ENCODE results near the gene RMDN2. TPM values are rescaled to one million over a fixed set of nuclear protein-coding genes. Genes with fewer than 3 reads are reported as not detected.
"Not testable (repeated sequence)": the region's sequence is repeated elsewhere in the genome, so short reads cannot be mapped to it uniquely, and the experiment has no call there.

The RMDN2 gene
- polyA plus RNA-seq, 4 donors = 5.1 to 26.0 (median 8.4) TPM

DNA sequence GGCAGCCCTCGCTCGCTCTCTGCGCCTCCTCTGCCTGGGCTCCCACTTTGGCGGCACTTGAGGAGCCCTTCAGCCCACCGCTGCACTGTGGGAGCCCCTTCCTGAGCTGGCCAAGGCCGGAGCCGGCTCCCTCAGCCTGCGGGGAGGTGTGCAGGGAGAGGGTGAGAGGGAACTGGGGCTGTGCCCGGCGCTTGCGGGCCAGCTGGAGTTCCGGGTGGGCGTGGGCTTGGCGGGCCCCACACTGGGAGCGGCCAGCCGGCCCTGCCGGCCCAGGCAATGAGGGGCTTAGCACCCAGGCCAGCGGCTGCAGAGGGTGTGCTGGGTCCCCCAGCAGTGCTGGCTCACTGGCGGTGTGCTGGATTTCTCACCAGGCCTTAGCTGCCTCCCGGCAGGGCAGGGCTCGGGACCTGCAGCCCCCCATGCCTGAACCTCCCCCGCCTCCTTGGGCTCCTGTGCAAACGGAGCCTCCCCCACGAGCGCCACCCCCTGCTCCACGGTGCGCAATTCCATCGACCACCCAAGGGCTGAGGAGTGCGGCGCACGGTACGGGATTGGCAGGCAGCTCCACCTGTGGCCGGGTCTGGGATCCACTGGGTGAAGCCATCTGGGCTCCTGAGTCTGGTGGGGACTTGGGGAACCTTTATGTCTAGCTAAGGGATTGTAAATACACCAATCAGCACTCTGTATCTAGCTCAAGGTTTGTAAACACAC lies 95.4 kb downstream of the RMDN2 start:
- H3K4me3 ChIP-seq (ENCODE audit: low read depth in 1 of 3, low read length in 3 of 3); FAIRE-seq; H3K27ac ChIP-seq (ENCODE audit: low read depth in 1 of 3, low read length in 2 of 3); DNase-seq; H3K4me1 ChIP-seq (ENCODE audit: control insufficient read depth in 3 of 3, insufficient read depth in 2 of 3, low read depth in 1 of 3, low read length in 2 of 3); H3K27me3 ChIP-seq (ENCODE audit: control insufficient read depth in 3 of 3, insufficient read depth in 3 of 3, low read length in 3 of 3); H3K9me3 ChIP-seq (ENCODE audit: control insufficient read depth in 2 of 2, insufficient read depth in 1 of 2, low read depth in 1 of 2, low read length in 1 of 2); H3K36me3 ChIP-seq (ENCODE audit: control insufficient read depth in 3 of 3, insufficient read depth in 2 of 3, low read depth in 1 of 3, low read length in 3 of 3): not testable (repeated sequence)
- 97 to 98% (median 98%) methylated on average over 27 to 33 of the region's 33 CpGs for WGBS, 3 donors

GRCh38 chr2:38021589-38021988 lies 96.5 kb downstream of the RMDN2 start:
- WGBS, 3 donors = 89 to 96% (median 95%) methylated on average over 9 of the region's 9 CpGs
- no peak overlapping the region for H3K4me3 ChIP-seq (ENCODE audit: low read depth in 1 of 3, low read length in 3 of 3)
- no peaks in the 10 kb centered on the region for H3K4me1 ChIP-seq (ENCODE audit: control insufficient read depth in 3 of 3, insufficient read depth in 2 of 3, low read depth in 1 of 3, low read length in 2 of 3)
- FAIRE-seq (no peak), DNase-seq (no peak)
- H3K27me3 ChIP-seq (ENCODE audit: control insufficient read depth in 3 of 3, insufficient read depth in 3 of 3, low read length in 3 of 3) = no peaks in the 10 kb centered on the region
- H3K36me3 ChIP-seq (ENCODE audit: control insufficient read depth in 3 of 3, insufficient read depth in 2 of 3, low read depth in 1 of 3, low read length in 3 of 3) = peaks cover 0 to 4% (median 0%) of the 10 kb centered on the region in 3 donors
- no peaks in the 10 kb centered on the region for H3K9me3 ChIP-seq (ENCODE audit: control insufficient read depth in 2 of 2, insufficient read depth in 1 of 2, low read depth in 1 of 2, low read length in 1 of 2)
- no peak overlapping the region for H3K27ac ChIP-seq (ENCODE audit: low read depth in 1 of 3, low read length in 2 of 3)

- H3K4me3 ChIP-seq (ENCODE audit: low read depth in 1 of 3, low read length in 3 of 3) = no peak overlapping the region
- no peak for DNase-seq
- no peaks in the 10 kb centered on the region for H3K36me3 ChIP-seq (ENCODE audit: control insufficient read depth in 3 of 3, insufficient read depth in 2 of 3, low read depth in 1 of 3, low read length in 3 of 3)
- FAIRE-seq = no peak
- no peaks in the 10 kb centered on the region for H3K9me3 ChIP-seq (ENCODE audit: control insufficient read depth in 2 of 2, insufficient read depth in 1 of 2, low read depth in 1 of 2, low read length in 1 of 2)
- 79 to 85% (median 84%) methylated on average over 2 of the region's 2 CpGs for WGBS, 3 donors
- no peaks in the 10 kb centered on the region for H3K27me3 ChIP-seq (ENCODE audit: control insufficient read depth in 3 of 3, insufficient read depth in 3 of 3, low read length in 3 of 3)
- H3K4me1 ChIP-seq (ENCODE audit: control insufficient read depth in 3 of 3, insufficient read depth in 2 of 3, low read depth in 1 of 3, low read length in 2 of 3) = no peaks in the 10 kb centered on the region
- H3K27ac ChIP-seq (ENCODE audit: low read depth in 1 of 3, low read length in 2 of 3) = no peak overlapping the region
Measured at GRCh38 chr2:38026846-38027245, 101.8 kb downstream of the RMDN2 start.

DNA sequence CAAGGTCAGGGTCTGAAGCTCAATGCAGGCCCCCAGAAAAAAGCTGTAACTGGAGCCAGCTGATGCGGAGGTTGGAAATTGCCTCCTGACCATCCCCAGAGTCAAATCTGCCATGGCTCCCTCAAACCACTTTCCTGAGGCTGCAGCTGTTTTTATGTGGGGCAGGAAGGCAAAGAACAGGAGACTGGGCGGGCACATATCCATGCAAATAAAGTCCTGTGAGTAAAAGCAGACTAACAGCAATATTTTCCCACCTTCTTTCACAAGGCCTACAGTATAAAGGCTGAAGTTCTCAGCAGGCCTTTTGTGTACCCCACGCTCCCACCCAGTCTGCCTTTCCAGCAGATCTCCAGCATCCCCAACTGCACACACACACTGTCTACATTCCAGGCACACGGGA lies 103.7 kb downstream of the RMDN2 start:
- DNase-seq (no peak), FAIRE-seq (no peak)
- Histone ChIP-seq H3K36me3 (ENCODE audit: control insufficient read depth in 3 of 3, insufficient read depth in 2 of 3, low read depth in 1 of 3, low read length in 3 of 3) (no peaks in the 10 kb centered on the region), H3K27me3 (ENCODE audit: control insufficient read depth in 3 of 3, insufficient read depth in 3 of 3, low read length in 3 of 3) (no peaks in the 10 kb centered on the region), H3K4me3 (ENCODE audit: low read depth in 1 of 3, low read length in 3 of 3) (no peak overlapping the region), H3K9me3 (ENCODE audit: control insufficient read depth in 2 of 2, insufficient read depth in 1 of 2, low read depth in 1 of 2, low read length in 1 of 2) (no peaks in the 10 kb centered on the region), H3K27ac (ENCODE audit: low read depth in 1 of 3, low read length in 2 of 3) (no peak overlapping the region), H3K4me1 (ENCODE audit: control insufficient read depth in 3 of 3, insufficient read depth in 2 of 3, low read depth in 1 of 3, low read length in 2 of 3) (no peaks in the 10 kb centered on the region)
- WGBS, 3 donors = 91 to 93% (median 92%) methylated on average over 4 of the region's 4 CpGs

GRCh38 chr2:38029512-38029911 lies 104.4 kb downstream of the RMDN2 start:
- no peak overlapping the region for H3K27ac ChIP-seq (ENCODE audit: low read depth in 1 of 3, low read length in 2 of 3)
- no peak for DNase-seq
- WGBS, 3 donors = 77 to 82% (median 80%) methylated on average over 5 of the region's 5 CpGs
- no peaks in the 10 kb centered on the region for H3K27me3 ChIP-seq (ENCODE audit: control insufficient read depth in 3 of 3, insufficient read depth in 3 of 3, low read length in 3 of 3)
- no peaks in the 10 kb centered on the region for H3K36me3 ChIP-seq (ENCODE audit: control insufficient read depth in 3 of 3, insufficient read depth in 2 of 3, low read depth in 1 of 3, low read length in 3 of 3)
- no peak for FAIRE-seq
- no peak overlapping the region for H3K4me3 ChIP-seq (ENCODE audit: low read depth in 1 of 3, low read length in 3 of 3)
- H3K4me1 ChIP-seq (ENCODE audit: control insufficient read depth in 3 of 3, insufficient read depth in 2 of 3, low read depth in 1 of 3, low read length in 2 of 3) = no peaks in the 10 kb centered on the region
- H3K9me3 ChIP-seq (ENCODE audit: control insufficient read depth in 2 of 2, insufficient read depth in 1 of 2, low read depth in 1 of 2, low read length in 1 of 2) = no peaks in the 10 kb centered on the region

GRCh38 chr2:38030635-38031355 lies 105.7 kb downstream of the RMDN2 start:
- H3K9me3 ChIP-seq (ENCODE audit: control insufficient read depth in 2 of 2, insufficient read depth in 1 of 2, low read depth in 1 of 2, low read length in 1 of 2) = no peaks in the 10 kb centered on the region
- no peak for FAIRE-seq
- WGBS, 3 donors = 59 to 77% (median 70%) methylated on average over 1 of the region's 1 CpG

DNA sequence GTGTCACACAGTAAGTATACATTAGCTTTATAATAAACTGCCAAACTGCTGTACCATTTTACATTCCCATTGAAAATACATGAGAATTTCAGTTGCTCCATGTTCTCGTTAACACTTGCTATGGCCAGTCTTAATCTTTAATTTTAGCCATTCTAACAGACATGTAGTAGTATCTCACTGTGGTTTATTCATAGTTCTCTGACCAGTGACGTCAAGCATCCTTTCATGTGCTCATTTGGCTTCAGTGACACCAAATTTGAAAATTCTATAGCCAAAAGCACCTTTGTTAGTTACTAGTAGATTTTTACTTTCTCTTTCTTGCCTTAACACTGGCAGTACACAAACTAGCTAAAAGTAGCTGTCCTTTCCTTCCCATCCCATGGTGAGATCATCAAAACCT lies 107.9 kb downstream of the RMDN2 start:
- Histone ChIP-seq H3K4me1 (ENCODE audit: control insufficient read depth in 3 of 3, insufficient read depth in 2 of 3, low read depth in 1 of 3, low read length in 2 of 3) (no peaks in the 10 kb centered on the region), H3K27ac (ENCODE audit: low read depth in 1 of 3, low read length in 2 of 3) (no peak overlapping the region), H3K9me3 (ENCODE audit: control insufficient read depth in 2 of 2, insufficient read depth in 1 of 2, low read depth in 1 of 2, low read length in 1 of 2) (no peaks in the 10 kb centered on the region), H3K36me3 (ENCODE audit: control insufficient read depth in 3 of 3, insufficient read depth in 2 of 3, low read depth in 1 of 3, low read length in 3 of 3) (no peaks in the 10 kb centered on the region), H3K4me3 (ENCODE audit: low read depth in 1 of 3, low read length in 3 of 3) (no peak overlapping the region), H3K27me3 (ENCODE audit: control insufficient read depth in 3 of 3, insufficient read depth in 3 of 3, low read length in 3 of 3) (peaks cover 0 to 4% (median 0%) of the 10 kb centered on the region in 3 donors)
- WGBS, 3 donors = 79 to 97% (median 93%) methylated on average over 2 of the region's 2 CpGs
- DNase-seq = no peak
- FAIRE-seq = no peak

More at GRCh38 chr2:38030635-38031355, 105.7 kb downstream of the RMDN2 start:
- Histone ChIP-seq H3K27ac (ENCODE audit: low read depth in 1 of 3, low read length in 2 of 3) (no peak overlapping the region), H3K4me1 (ENCODE audit: control insufficient read depth in 3 of 3, insufficient read depth in 2 of 3, low read depth in 1 of 3, low read length in 2 of 3) (no peaks in the 10 kb centered on the region), H3K4me3 (ENCODE audit: low read depth in 1 of 3, low read length in 3 of 3) (no peak overlapping the region), H3K36me3 (ENCODE audit: control insufficient read depth in 3 of 3, insufficient read depth in 2 of 3, low read depth in 1 of 3, low read length in 3 of 3) (no peaks in the 10 kb centered on the region), H3K27me3 (ENCODE audit: control insufficient read depth in 3 of 3, insufficient read depth in 3 of 3, low read length in 3 of 3) (no peaks in the 10 kb centered on the region)
- DNase-seq = no peak

DNA sequence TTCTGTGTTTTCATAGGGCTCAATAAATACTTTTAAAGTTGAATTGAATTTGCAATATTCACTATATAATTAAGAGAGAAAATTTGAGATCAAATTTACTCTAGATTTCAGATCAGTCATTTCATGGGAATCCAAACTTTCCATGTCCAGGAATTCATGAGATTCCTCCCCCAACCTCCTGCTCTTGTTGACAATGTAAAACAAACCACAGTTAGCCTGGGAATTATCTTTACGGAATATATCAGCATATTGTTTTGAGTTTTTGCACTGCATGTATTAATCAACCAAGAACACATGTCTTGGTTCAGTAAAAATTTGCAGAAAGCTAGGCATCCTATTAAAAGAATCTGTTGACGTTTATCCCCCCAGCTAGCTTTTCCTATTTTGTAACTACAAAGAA lies 108.6 kb downstream of the RMDN2 start:
- no peak overlapping the region for H3K27ac ChIP-seq (ENCODE audit: low read depth in 1 of 3, low read length in 2 of 3)
- no peaks in the 10 kb centered on the region for H3K9me3 ChIP-seq (ENCODE audit: control insufficient read depth in 2 of 2, insufficient read depth in 1 of 2, low read depth in 1 of 2, low read length in 1 of 2)
- no peak for DNase-seq
- H3K4me1 ChIP-seq (ENCODE audit: control insufficient read depth in 3 of 3, insufficient read depth in 2 of 3, low read depth in 1 of 3, low read length in 2 of 3) = no peaks in the 10 kb centered on the region
- WGBS, 3 donors = 47 to 49% (median 49%) methylated on average over 2 of the region's 2 CpGs
- peaks cover 0 to 11% (median under 1%) of the 10 kb centered on the region in 3 donors for H3K27me3 ChIP-seq (ENCODE audit: control insufficient read depth in 3 of 3, insufficient read depth in 3 of 3, low read length in 3 of 3)
- H3K36me3 ChIP-seq (ENCODE audit: control insufficient read depth in 3 of 3, insufficient read depth in 2 of 3, low read depth in 1 of 3, low read length in 3 of 3) = no peaks in the 10 kb centered on the region
- no peak overlapping the region for H3K4me3 ChIP-seq (ENCODE audit: low read depth in 1 of 3, low read length in 3 of 3)
- no peak for FAIRE-seq

Data from small intestine (tissue), 7 donors.